CD4-positive, alpha-beta memory T cell (primary cell): ENCODE results near the gene SAP25. TPM values are rescaled to one million over a fixed set of nuclear protein-coding genes. Genes with fewer than 3 reads are reported as not detected.

ENCODE experiments used
- CTCF ChIA-PET: fragments of 350-600 bp; sonication (Branson Sonifier 250); formaldehyde crosslinking; loops from one replicate; lab custom pipeline; 2021; ENCODE audit warnings: inconsistent platforms; ENCODE audit not compliant: partially characterized antibody; lab: Charles Lee
- POLR2A ChIA-PET: fragments of 350-600 bp; sonication (Branson Sonifier 250); formaldehyde crosslinking; loops from one replicate; lab custom pipeline; 2021; ENCODE audit not compliant: partially characterized antibody; lab: Charles Lee
- DNase-seq, 5 donors: peaks; one replicate each; pipeline versions ENCODE4 v3.0.0 to v3.0.0-alpha.2; 2020 to 2022; ENCODE audit warnings: mixed read lengths in 1 of 5
- H3K27ac ChIP-seq: one replicate; pipeline ENCODE4 v1.7.0; 2013; ENCODE audit warnings: low read depth, low read length
- H3K27me3 ChIP-seq: 2 replicates; pipeline ENCODE4 v1.7.0; 2013; ENCODE audit warnings: mild to moderate bottlenecking, low read length, moderate library complexity; ENCODE audit not compliant: insufficient read depth
- H3K36me3 ChIP-seq: 2 replicates; pipeline ENCODE4 v1.7.0; 2013; ENCODE audit warnings: mild to moderate bottlenecking, low read length, moderate library complexity; ENCODE audit not compliant: insufficient read depth
- H3K4me1 ChIP-seq: 2 replicates; pipeline ENCODE4 v1.7.0; 2013; ENCODE audit warnings: mild to moderate bottlenecking, low read length, moderate library complexity; ENCODE audit not compliant: insufficient read depth
- H3K4me3 ChIP-seq, 2 donors: one replicate each; pipeline ENCODE4 v1.7.0; 2013; ENCODE audit warnings: low read length in 2 of 2, mild to moderate bottlenecking in 1 of 2
- H3K9me3 ChIP-seq, 2 donors: one replicate each; pipeline ENCODE4 v1.7.0; 2013; ENCODE audit warnings: low read length in 2 of 2, control low read depth in 1 of 2; ENCODE audit not compliant: control insufficient read depth in 1 of 2
- H3K27ac Mint-ChIP-seq, 7 donors: one replicate each; pipeline ENCODE4 v1.8.0; 2020 to 2021; ENCODE audit warnings: mixed read lengths in 7 of 7, mild to moderate bottlenecking in 6 of 7, inconsistent platforms in 3 of 7, moderate library complexity in 3 of 7
- H3K27me3 Mint-ChIP-seq, 2 donors: one replicate each; pipeline ENCODE4 v1.8.0; 2020 to 2021; ENCODE audit warnings: mixed read lengths in 2 of 2
- H3K36me3 Mint-ChIP-seq, 2 donors: one replicate each; pipeline ENCODE4 v1.8.0; 2020 to 2021; ENCODE audit warnings: mixed read lengths in 2 of 2, inconsistent platforms in 1 of 2, mild to moderate bottlenecking in 1 of 2
- H3K4me1 Mint-ChIP-seq, 4 donors: one replicate each; pipeline ENCODE4 v1.8.0; 2020 to 2021; ENCODE audit warnings: mixed read lengths in 4 of 4, mild to moderate bottlenecking in 1 of 4
- H3K4me3 Mint-ChIP-seq, 8 donors: one replicate each; pipeline ENCODE4 v1.8.0; 2020 to 2021; ENCODE audit warnings: mixed read lengths in 8 of 8, mild to moderate bottlenecking in 7 of 8, moderate library complexity in 6 of 8, inconsistent platforms in 3 of 8
- H3K9me3 Mint-ChIP-seq, 8 donors: one replicate each; pipeline ENCODE4 v1.8.0; 2020 to 2021; ENCODE audit warnings: mixed read lengths in 8 of 8, mild to moderate bottlenecking in 5 of 8, inconsistent platforms in 3 of 8, moderate library complexity in 1 of 8
- intact Hi-C: fragments of 100-400 bp; cut with micrococcal nuclease; formaldehyde crosslinking; loops from one replicate; pipeline ENCODE4 v1.15.1; 2023
- polyA plus RNA-seq, 2 donors: library from polyadenylated mRNA; unstranded; fragments of 300-500 nt; fragmentation: Illumina TruSeq; gene quantifications; one replicate each; pipeline ENCODE4 v1.2.3, GENCODE V29; 2021
- total RNA-seq, 2 experiments: library from RNA; stranded (reverse); gene quantifications; one replicate each; pipeline ENCODE4 v1.2.3, GENCODE V29; 2021

The SAP25 gene
- total RNA-seq (100 to 1,000 TPM; 119 to 126 TPM), polyA plus RNA-seq (under 1 TPM in 1 of 2 donors, not detected in 1; 0.72 TPM)

- Histone ChIP-seq H3K27me3 (no peaks in the 10 kb centered on the region), H3K4me3 (no peak within 1 kb of the TSS), H3K36me3 (peaks cover 43% of the 10 kb centered on the region), H3K9me3 (no peaks in the 10 kb centered on the region), H3K4me1 (peaks cover 26% of the 10 kb centered on the region), H3K27ac (no peak within 1 kb of the TSS)
- peaks cover 11 to 40% (median 14%) of the 10 kb centered on the region in 4 donors for H3K4me1 Mint-ChIP-seq
- intact Hi-C loops: no loop called here
- DNase-seq: no peak
- ChIA-PET POLR2A (interaction anchor here (12.1 kb wide), 1 partner anchor 12 kb away, joined by 307 read pairs; the partner anchor contains the start of genes FBXO24 and LRCH4), CTCF (interaction anchor here (0.9 kb wide), 1 partner anchor 10 kb away, joined by 3 read pairs; no protein-coding TSS in a partner anchor)
- H3K36me3 Mint-ChIP-seq: peaks cover 6 to 32% of the 10 kb centered on the region in 2 donors
- peak within 1 kb of the TSS in 1 of 7 donors; percentile 57 for H3K27ac Mint-ChIP-seq
- peaks cover 0 to 2% (median 0%) of the 10 kb centered on the region in 8 donors for H3K9me3 Mint-ChIP-seq
- no peak within 1 kb of the TSS for H3K4me3 Mint-ChIP-seq
- H3K27me3 Mint-ChIP-seq: no peaks in the 10 kb centered on the region
Observed at GRCh38 chr7:100573691-100574361, at the start of gene SAP25. SAP25 (minus strand) TSS chr7:100573900; CDS start chr7:100573742, 158 bp downstream.

GRCh38 chr7:100621554-100621953 lies 47.9 kb upstream of the SAP25 start:
- Histone ChIP-seq H3K27me3 (no peaks in the 10 kb centered on the region), H3K27ac (no peak overlapping the region), H3K36me3 (no peaks in the 10 kb centered on the region), H3K4me1 (peaks cover 15% of the 10 kb centered on the region), H3K4me3 (no peak overlapping the region), H3K9me3 (no peaks in the 10 kb centered on the region)
- ChIA-PET CTCF (interaction anchor here (0.8 kb wide), 1 partner anchor 84 kb away, joined by 3 read pairs; the partner anchor contains the start of gene POP7), POLR2A (interaction anchor here (1.1 to 1.9 kb wide), 2 partner anchors 9 to 18 kb away, joined by 3 to 6 read pairs; partner anchors contain the start of gene MOSPD3)
- Mint-ChIP-seq H3K4me3 (no peak overlapping the region), H3K4me1 (peaks cover 12 to 20% (median 13%) of the 10 kb centered on the region in 4 donors), H3K9me3 (no peaks in the 10 kb centered on the region), H3K27me3 (no peaks in the 10 kb centered on the region), H3K36me3 (peaks cover 2 to 6% of the 10 kb centered on the region in 2 donors), H3K27ac (peak overlapping the region in 1 of 7 donors; percentile 27)
- DNase-seq: no peak
- intact Hi-C loops: no loop called here

- intact Hi-C loops: no loop called here
- Histone ChIP-seq H3K9me3 (no peaks in the 10 kb centered on the region), H3K27me3 (no peaks in the 10 kb centered on the region), H3K36me3 (no peaks in the 10 kb centered on the region), H3K4me1 (peaks cover 7% of the 10 kb centered on the region), H3K4me3 (no peak overlapping the region), H3K27ac (no peak overlapping the region)
- ChIA-PET CTCF (no interaction called here), POLR2A (interaction anchor here (1.9 kb wide), 1 partner anchor 8 kb away, joined by 6 read pairs; the partner anchor contains the start of gene MOSPD3)
- no peaks in the 10 kb centered on the region for H3K27me3 Mint-ChIP-seq
- no peak overlapping the region for H3K27ac Mint-ChIP-seq
- H3K4me1 Mint-ChIP-seq: peaks cover 6 to 16% (median 7%) of the 10 kb centered on the region in 4 donors
- no peak for DNase-seq
- peaks cover 4 to 6% of the 10 kb centered on the region in 2 donors for H3K36me3 Mint-ChIP-seq
- no peak overlapping the region for H3K4me3 Mint-ChIP-seq
- H3K9me3 Mint-ChIP-seq: no peaks in the 10 kb centered on the region
Observed at GRCh38 chr7:100620804-100621203, 47.1 kb upstream of the SAP25 start.

- H3K9me3 ChIP-seq: no peaks in the 10 kb centered on the region
- H3K36me3 ChIP-seq: no peaks in the 10 kb centered on the region
- Mint-ChIP-seq H3K27me3 (no peaks in the 10 kb centered on the region), H3K36me3 (peaks cover 4 to 6% of the 10 kb centered on the region in 2 donors), H3K27ac (peak overlapping the region in 1 of 7 donors; percentile 35), H3K4me3 (no peak overlapping the region), H3K9me3 (no peaks in the 10 kb centered on the region), H3K4me1 (peaks cover under 1 to 10% (median 4%) of the 10 kb centered on the region in 4 donors)
- no peak overlapping the region for H3K27ac ChIP-seq
- CTCF ChIA-PET: no interaction called here
- intact Hi-C loops: no loop called here
- POLR2A ChIA-PET: no interaction called here
- no peak for DNase-seq
- peaks cover 6% of the 10 kb centered on the region for H3K4me1 ChIP-seq
- H3K27me3 ChIP-seq: no peaks in the 10 kb centered on the region
- H3K4me3 ChIP-seq: no peak overlapping the region
Observed at GRCh38 chr7:100620239-100620638, 46.5 kb upstream of the SAP25 start.

GRCh38 chr7:100614308-100614861 lies 40.7 kb upstream of the SAP25 start:
- no peaks in the 10 kb centered on the region for H3K27me3 ChIP-seq
- H3K4me1 Mint-ChIP-seq: peaks cover 14 to 30% (median 20%) of the 10 kb centered on the region in 4 donors
- no peaks in the 10 kb centered on the region for H3K27me3 Mint-ChIP-seq
- peak overlapping the region in 3 of 7 donors; percentile 2 to 43 (median 19) for H3K27ac Mint-ChIP-seq
- no peak for DNase-seq
- ChIA-PET CTCF (interaction anchor here (0.7 to 5.1 kb wide), 7 partner anchors 9 to 112 kb away, joined by 3 to 52 read pairs (median 8); partner anchors contain the start of gene POP7), POLR2A (interaction anchor here (1.1 to 5.2 kb wide), 8 partner anchors 11 to 75 kb away, joined by 4 to 103 read pairs (median 36); partner anchors contain the start of genes FBXO24, GNB2, LRCH4 and PCOLCE)
- H3K27ac ChIP-seq: no peak overlapping the region
- intact Hi-C loops: no loop called here
- H3K9me3 ChIP-seq: no peaks in the 10 kb centered on the region
- peaks cover 0 to 11% of the 10 kb centered on the region in 2 donors for H3K36me3 Mint-ChIP-seq
- peaks cover 0 to 2% (median 0%) of the 10 kb centered on the region in 8 donors for H3K9me3 Mint-ChIP-seq
- H3K4me3 Mint-ChIP-seq: peak overlapping the region in 3 of 8 donors; percentile 88 to 92 (median 92)
- no peak overlapping the region for H3K4me3 ChIP-seq
- peaks cover 18% of the 10 kb centered on the region for H3K4me1 ChIP-seq
- no peaks in the 10 kb centered on the region for H3K36me3 ChIP-seq

GRCh38 chr7:100613412-100614175 lies 39.9 kb upstream of the SAP25 start:
- Mint-ChIP-seq H3K9me3 (peaks cover 0 to 2% (median 0%) of the 10 kb centered on the region in 8 donors), H3K27me3 (no peaks in the 10 kb centered on the region), H3K27ac (peak overlapping the region; percentile 2 to 96 (median 63)), H3K36me3 (peaks cover 0 to 11% of the 10 kb centered on the region in 2 donors), H3K4me1 (peaks cover 14 to 30% (median 21%) of the 10 kb centered on the region in 4 donors), H3K4me3 (peak overlapping the region; percentile 60 to 92 (median 89))
- peak in 1 of 5 donors; percentile 19 for DNase-seq
- Histone ChIP-seq H3K4me1 (peaks cover 18% of the 10 kb centered on the region), H3K9me3 (no peaks in the 10 kb centered on the region), H3K4me3 (peak overlapping the region in 1 of 2 donors; percentile 34), H3K36me3 (no peaks in the 10 kb centered on the region), H3K27ac (peak overlapping the region; percentile 85), H3K27me3 (no peaks in the 10 kb centered on the region)
- intact Hi-C loops: no loop called here
- POLR2A ChIA-PET: interaction anchor here (1.0 to 5.2 kb wide), 17 partner anchors 8 to 184 kb away, joined by 3 to 103 read pairs (median 14); partner anchors contain the start of genes FBXO24, GIGYF1, GNB2 and LRCH4
- CTCF ChIA-PET: interaction anchor here (0.6 to 5.1 kb wide), 9 partner anchors 8 to 113 kb away, joined by 3 to 52 read pairs (median 6); partner anchors contain the start of genes FBXO24, LRCH4 and POP7
